22Rv1 (cell line): Measurements from ENCODE around the gene ZKSCAN7.
"Not testable (repeated sequence)": the region's sequence is repeated elsewhere in the genome, so short reads cannot be mapped to it uniquely, and the experiment has no call there.

Experiments used
- H3K27ac ChIP-seq: fragments of 450-650 bp; 2 replicates; pipeline ENCODE4 v1.5.1; 2017
- ZFX ChIP-seq: fragments of 450-650 bp; IDR thresholded peaks from 2 replicates; pipeline ENCODE4 v1.6.1; 2017; ENCODE audit warnings: antibody characterized with exemption, borderline replicate concordance
- TF ChIP-seq, protein P1 (sequence below): fragments of 450-650 bp; IDR thresholded peaks from 2 replicates; pipeline ENCODE4 v1.5.1; 2017; ENCODE audit warnings: mild to moderate bottlenecking

Gene ZKSCAN7

DNA sequence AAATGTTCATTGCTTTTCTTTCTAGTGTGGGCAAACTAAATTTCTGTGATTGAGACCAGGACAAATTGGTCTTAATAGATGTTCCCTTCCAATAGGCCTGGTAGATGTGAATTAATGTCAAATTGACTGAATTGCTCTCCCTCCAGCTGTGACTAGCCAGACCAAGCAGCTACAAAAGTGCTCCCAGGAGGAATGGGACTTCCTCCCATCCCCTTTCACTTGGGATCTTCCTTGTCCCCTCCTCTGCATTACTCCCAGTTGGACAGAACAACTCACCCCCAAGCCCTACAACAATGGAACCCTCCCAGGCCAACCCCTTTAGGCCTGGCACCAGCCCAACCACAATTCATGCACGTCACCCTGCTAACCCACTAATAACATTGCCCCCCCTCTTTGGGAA lies 19.6 kb upstream of the ZKSCAN7 start:
- no peak for TF ChIP-seq ZFX
- TF ChIP-seq, protein P1, sequence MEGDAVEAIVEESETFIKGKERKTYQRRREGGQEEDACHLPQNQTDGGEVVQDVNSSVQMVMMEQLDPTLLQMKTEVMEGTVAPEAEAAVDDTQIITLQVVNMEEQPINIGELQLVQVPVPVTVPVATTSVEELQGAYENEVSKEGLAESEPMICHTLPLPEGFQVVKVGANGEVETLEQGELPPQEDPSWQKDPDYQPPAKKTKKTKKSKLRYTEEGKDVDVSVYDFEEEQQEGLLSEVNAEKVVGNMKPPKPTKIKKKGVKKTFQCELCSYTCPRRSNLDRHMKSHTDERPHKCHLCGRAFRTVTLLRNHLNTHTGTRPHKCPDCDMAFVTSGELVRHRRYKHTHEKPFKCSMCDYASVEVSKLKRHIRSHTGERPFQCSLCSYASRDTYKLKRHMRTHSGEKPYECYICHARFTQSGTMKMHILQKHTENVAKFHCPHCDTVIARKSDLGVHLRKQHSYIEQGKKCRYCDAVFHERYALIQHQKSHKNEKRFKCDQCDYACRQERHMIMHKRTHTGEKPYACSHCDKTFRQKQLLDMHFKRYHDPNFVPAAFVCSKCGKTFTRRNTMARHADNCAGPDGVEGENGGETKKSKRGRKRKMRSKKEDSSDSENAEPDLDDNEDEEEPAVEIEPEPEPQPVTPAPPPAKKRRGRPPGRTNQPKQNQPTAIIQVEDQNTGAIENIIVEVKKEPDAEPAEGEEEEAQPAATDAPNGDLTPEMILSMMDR, result no peak
- no peak overlapping the region for H3K27ac ChIP-seq

DNA sequence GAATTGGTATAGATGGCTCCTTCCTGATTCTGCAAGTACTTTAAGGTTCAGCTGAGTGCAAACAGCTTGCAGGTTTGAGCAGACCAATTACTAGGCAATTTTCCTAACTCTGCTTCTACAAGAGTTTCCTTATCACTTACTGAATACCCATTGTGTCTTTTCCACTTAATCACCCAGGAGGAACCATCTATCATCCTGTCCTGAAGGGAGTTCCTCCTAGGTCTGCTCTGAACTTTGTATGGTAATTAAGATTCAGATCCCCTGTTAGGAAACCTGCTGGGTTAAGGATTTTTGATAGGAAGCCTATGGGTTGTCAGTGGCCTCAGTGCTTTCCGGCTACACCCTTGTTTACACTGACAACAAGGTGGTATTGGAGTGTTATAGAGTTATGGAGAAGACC lies 10.2 kb upstream of the ZKSCAN7 start:
- not testable (repeated sequence) for H3K27ac ChIP-seq

DNA sequence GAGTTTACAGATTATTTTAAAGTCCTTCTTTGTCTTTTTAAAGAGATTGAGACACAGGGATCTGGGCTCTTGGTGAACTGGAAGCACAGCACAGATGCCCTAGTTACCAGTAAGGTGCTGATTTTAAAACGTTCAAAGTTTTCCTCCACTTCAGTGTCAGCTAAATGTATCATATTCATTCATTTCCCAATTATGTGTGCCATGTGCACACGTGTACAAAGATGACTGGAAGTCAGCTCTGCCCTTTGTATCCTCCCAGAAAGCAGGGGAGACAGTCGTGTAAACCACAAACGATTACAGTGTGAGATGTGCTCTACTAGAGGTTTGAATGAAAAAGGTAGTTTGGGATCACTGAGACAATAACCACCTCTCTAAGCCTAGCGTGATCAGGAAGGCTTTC lies 730 bp downstream of the ZKSCAN7 start:
- no peak for TF ChIP-seq ZFX
- TF ChIP-seq, protein P1, result no peak
- H3K27ac ChIP-seq, result no peak overlapping the region

DNA sequence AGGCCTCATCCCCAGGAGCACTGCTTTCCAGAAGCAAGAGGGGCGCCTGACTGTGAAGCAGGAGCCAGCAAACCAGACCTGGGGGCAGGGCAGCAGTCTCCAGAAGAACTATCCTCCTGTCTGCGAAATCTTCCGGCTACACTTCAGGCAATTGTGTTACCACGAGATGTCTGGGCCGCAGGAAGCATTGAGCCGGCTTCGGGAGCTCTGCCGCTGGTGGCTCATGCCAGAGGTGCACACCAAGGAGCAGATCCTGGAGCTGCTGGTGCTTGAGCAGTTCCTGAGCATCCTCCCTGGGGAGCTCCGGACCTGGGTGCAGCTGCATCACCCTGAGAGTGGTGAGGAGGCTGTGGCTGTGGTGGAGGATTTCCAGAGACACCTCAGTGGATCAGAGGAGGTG lies 2.1 kb downstream of the ZKSCAN7 start:
- TF ChIP-seq, protein P1, result no peak
- no peak for TF ChIP-seq ZFX
- no peak overlapping the region for H3K27ac ChIP-seq

DNA sequence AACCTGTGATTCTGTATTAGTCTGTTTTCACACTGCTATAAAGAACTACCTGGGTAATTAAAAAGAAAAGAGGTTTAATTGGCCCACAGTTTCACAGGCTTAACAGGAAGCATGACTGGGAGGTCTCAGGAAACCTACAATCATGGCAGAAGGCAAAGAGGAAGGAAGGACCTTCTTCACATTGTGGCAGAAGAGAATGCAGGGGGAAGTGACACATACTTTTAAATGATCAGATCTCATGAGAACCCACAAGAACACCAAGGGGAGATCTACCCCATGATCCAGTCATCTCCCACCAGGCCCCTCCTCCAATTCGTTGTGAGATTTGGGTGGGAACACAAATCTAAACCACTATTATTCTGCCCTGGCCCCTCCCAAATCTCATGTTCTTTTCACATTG lies 6.1 kb downstream of the ZKSCAN7 start:
- TF ChIP-seq, protein P1, result no peak
- no peak for TF ChIP-seq ZFX
- H3K27ac ChIP-seq, result no peak overlapping the region

DNA sequence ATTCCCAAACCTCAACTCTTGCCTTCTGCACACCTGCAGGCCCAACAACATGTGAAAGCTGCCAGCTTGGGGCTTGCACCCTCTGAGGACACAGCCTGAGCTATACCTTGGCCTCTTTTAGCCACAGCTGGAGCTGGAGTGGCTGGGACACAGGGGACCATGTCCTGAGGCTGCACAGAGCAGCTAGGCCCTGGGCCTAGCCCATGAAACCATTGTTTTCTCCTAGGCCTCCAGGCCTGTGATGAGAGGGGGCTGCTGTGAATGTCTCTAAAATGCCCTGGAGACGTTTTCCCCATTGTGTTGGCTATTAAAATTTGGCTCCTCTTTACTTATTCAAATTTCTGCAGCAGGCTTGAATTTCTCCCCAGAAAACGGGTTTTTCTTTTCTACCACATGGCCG lies 7.2 kb downstream of the ZKSCAN7 start:
- H3K27ac ChIP-seq, result no peak overlapping the region
- TF ChIP-seq, protein P1, result no peak
- TF ChIP-seq ZFX, result no peak

DNA sequence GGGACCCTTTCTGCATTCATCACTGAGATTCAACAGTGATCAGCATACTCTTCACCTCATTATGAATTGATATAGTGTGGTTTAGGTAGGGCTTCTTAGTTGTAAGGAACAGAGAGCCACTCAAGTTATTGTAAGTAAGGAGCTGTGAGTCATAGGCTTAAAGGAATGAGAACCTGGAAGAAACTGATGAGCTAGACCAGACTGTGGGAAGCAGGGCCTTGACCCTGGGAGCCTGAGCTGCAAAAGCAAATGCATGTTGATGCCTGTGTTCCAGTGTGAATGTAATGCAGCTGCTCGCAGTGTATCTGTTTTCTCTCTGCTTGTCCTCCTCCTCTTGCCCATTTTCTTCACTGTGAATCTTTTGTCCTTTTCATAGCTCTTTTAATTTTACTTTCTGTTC lies 13.6 kb downstream of the ZKSCAN7 start:
- TF ChIP-seq, protein P1, result no peak
- no peak for TF ChIP-seq ZFX
- no peak overlapping the region for H3K27ac ChIP-seq

DNA sequence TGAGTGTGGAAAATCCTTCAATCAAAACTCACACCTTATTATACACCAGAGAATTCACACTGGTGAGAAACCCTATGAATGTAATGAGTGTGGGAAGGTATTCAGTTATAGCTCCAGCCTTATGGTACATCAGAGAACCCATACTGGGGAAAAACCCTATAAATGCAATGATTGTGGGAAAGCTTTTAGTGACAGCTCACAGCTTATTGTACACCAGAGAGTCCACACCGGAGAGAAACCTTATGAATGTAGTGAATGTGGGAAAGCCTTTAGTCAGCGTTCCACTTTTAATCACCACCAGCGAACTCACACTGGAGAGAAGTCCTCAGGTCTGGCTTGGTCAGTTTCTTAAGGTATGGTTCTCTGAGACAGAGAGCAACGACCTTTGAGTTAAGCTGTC lies 16.0 kb downstream of the ZKSCAN7 start:
- TF ChIP-seq ZFX, result no peak
- TF ChIP-seq, protein P1, result no peak
- H3K27ac ChIP-seq, result no peak overlapping the region
